HTR-8/SVneo (cell line): ENCODE results near the gene MED10.
A peak's percentile ranks its signal among the peaks of the same experiment; 100 is the strongest.

ENCODE experiments used
- DNase-seq: peaks from one replicate; pipeline ENCODE4 v3.0.0; 2011; ENCODE audit warnings: low spot score, mixed read lengths; ENCODE audit not compliant: insufficient read length
- FAIRE-seq: peaks from 2 replicates; lab custom pipeline; 2011; peaks lifted over from hg19 to GRCh38; lab: Jason Lieb, UNC

MED10 gene

GRCh38 chr5:6377905-6378765 lies at the start of gene MED10:
Gene MED10, minus strand, starts transcription at chr5:6378547. Its CDS starts 64 bp downstream, at chr5:6378483.
- FAIRE-seq (peak; percentile 94), DNase-seq (peak; percentile 98)

- FAIRE-seq = no peak
- no peak for DNase-seq
Measured at GRCh38 chr5:6427694-6428093, 49.3 kb upstream of the MED10 start.

- FAIRE-seq = no peak
Measured at GRCh38 chr5:6424700-6425099, 46.4 kb upstream of the MED10 start.

GRCh38 chr5:6424110-6424659 lies 45.8 kb upstream of the MED10 start:
- DNase-seq (no peak), FAIRE-seq (no peak)

More at GRCh38 chr5:6424700-6425099, 46.4 kb upstream of the MED10 start:
- no peak for DNase-seq

- no peak for FAIRE-seq
Measured at GRCh38 chr5:6423327-6424109, 45.2 kb upstream of the MED10 start.

GRCh38 chr5:6419340-6419852 lies 41.0 kb upstream of the MED10 start:
- DNase-seq (peak; percentile 54), FAIRE-seq (no peak)

More at GRCh38 chr5:6423327-6424109, 45.2 kb upstream of the MED10 start:
- DNase-seq = no peak

GRCh38 chr5:6418679-6419276 lies 40.4 kb upstream of the MED10 start:
- FAIRE-seq (no peak), DNase-seq (peak; percentile 39)

GRCh38 chr5:6417657-6418056 lies 39.3 kb upstream of the MED10 start:
- FAIRE-seq (peak; percentile 40), DNase-seq (no peak)

- FAIRE-seq (no peak), DNase-seq (no peak)
Measured at GRCh38 chr5:6412811-6413210, 34.5 kb upstream of the MED10 start.

- DNase-seq (no peak), FAIRE-seq (no peak)
Measured at GRCh38 chr5:6411141-6411540, 32.8 kb upstream of the MED10 start.

- no peak for FAIRE-seq
- no peak for DNase-seq
Measured at GRCh38 chr5:6410421-6410820, 32.1 kb upstream of the MED10 start.

- no peak for FAIRE-seq
- DNase-seq = no peak
Measured at GRCh38 chr5:6408627-6409446, 30.5 kb upstream of the MED10 start.

GRCh38 chr5:6408260-6408596 lies 29.9 kb upstream of the MED10 start:
- no peak for FAIRE-seq
- DNase-seq = no peak

GRCh38 chr5:6407558-6408259 lies 29.4 kb upstream of the MED10 start:
- DNase-seq (no peak), FAIRE-seq (no peak)

GRCh38 chr5:6405591-6405990 lies 27.2 kb upstream of the MED10 start:
- FAIRE-seq (no peak), DNase-seq (no peak)

GRCh38 chr5:6404129-6404528 lies 25.8 kb upstream of the MED10 start:
- DNase-seq (no peak), FAIRE-seq (no peak)

- no peak for DNase-seq
- FAIRE-seq = no peak
Measured at GRCh38 chr5:6403416-6403815, 25.1 kb upstream of the MED10 start.

GRCh38 chr5:6402939-6403338 lies 24.6 kb upstream of the MED10 start:
- FAIRE-seq (no peak), DNase-seq (no peak)

- no peak for FAIRE-seq
- no peak for DNase-seq
Measured at GRCh38 chr5:6401410-6401809, 23.1 kb upstream of the MED10 start.
